HG02938 (cell line): Measurements from ENCODE around the gene TECTA.

Source experiments
- ATAC-seq: cut with Tn5 transposase; IDR thresholded peaks from one replicate; pipeline ENCODE4 v1.9.1; 2021; ENCODE audit warnings: mild to moderate bottlenecking, moderate library complexity; ENCODE audit not compliant: unreplicated experiment

TECTA gene

GRCh38 chr11:121122328-121122727 is 21.3 kb downstream of the TECTA start:
- ATAC-seq, result no peak

- no peak for ATAC-seq
Observed at GRCh38 chr11:121123496-121124069, 22.5 kb downstream of the TECTA start.

GRCh38 chr11:121127809-121128208 is 26.8 kb downstream of the TECTA start:
- ATAC-seq, result no peak

GRCh38 chr11:121129362-121130340 is 28.6 kb downstream of the TECTA start:
- no peak for ATAC-seq

- no peak for ATAC-seq
Observed at GRCh38 chr11:121131656-121132055, 30.6 kb downstream of the TECTA start.

GRCh38 chr11:121132211-121132976 is 31.4 kb downstream of the TECTA start:
- no peak for ATAC-seq

- no peak for ATAC-seq
Observed at GRCh38 chr11:121134741-121135312, 33.8 kb downstream of the TECTA start.

GRCh38 chr11:121137005-121137404 is 36.0 kb downstream of the TECTA start:
- no peak for ATAC-seq

- ATAC-seq, result no peak
Observed at GRCh38 chr11:121138259-121138658, 37.2 kb downstream of the TECTA start.

- ATAC-seq, result no peak
Observed at GRCh38 chr11:121140369-121140768, 39.3 kb downstream of the TECTA start.

GRCh38 chr11:121141066-121141465 is 40.0 kb downstream of the TECTA start:
- ATAC-seq, result no peak

- no peak for ATAC-seq
Observed at GRCh38 chr11:121143921-121144320, 42.9 kb downstream of the TECTA start.

- ATAC-seq, result no peak
Observed at GRCh38 chr11:121144723-121145122, 43.7 kb downstream of the TECTA start.

GRCh38 chr11:121145826-121146225 is 44.8 kb downstream of the TECTA start:
- no peak for ATAC-seq

GRCh38 chr11:121149116-121149515 is 48.1 kb downstream of the TECTA start:
- no peak for ATAC-seq

- ATAC-seq, result no peak
Observed at GRCh38 chr11:121151207-121151688, 50.2 kb downstream of the TECTA start.

- no peak for ATAC-seq
Observed at GRCh38 chr11:121152764-121153163, 51.7 kb downstream of the TECTA start.

GRCh38 chr11:121153472-121153871 is 52.4 kb downstream of the TECTA start:
- ATAC-seq, result no peak

- no peak for ATAC-seq
Observed at GRCh38 chr11:121154486-121155314, 53.7 kb downstream of the TECTA start.

GRCh38 chr11:121157756-121158155 is 56.7 kb downstream of the TECTA start:
- no peak for ATAC-seq
